ENCODE results near the gene POC1A. TPM values are rescaled to one million over a fixed set of nuclear protein-coding genes. Genes with fewer than 3 reads are reported as not detected.
"Not testable (repeated sequence)": the region's sequence is repeated elsewhere in the genome, so short reads cannot be mapped to it uniquely, and the experiment has no call there.

Gene POC1A
- total RNA-seq, 2 experiments from 2014 or later, result 0.22 to 0.39 TPM

DNA sequence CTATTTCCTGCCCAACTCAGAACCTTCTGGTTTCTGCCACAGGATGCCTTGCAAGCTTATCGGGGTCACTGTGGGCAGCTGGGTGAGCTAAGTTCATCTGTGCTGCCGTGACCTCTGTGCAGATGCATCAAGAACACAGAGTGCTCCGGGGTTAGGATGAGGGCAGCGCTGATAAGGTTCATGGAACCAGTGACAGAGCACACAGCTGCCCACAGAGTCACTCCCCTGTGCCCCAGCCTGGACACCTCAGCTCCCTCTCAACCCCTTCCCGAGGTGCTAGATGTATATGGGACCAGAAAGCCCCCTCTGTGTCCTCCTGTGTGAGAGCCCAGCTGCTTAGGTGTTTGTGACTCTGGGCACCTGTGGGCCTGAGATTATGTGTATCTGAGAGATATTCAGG is 28.0 kb upstream of the POC1A start:
- H3K36me3 ChIP-seq (ENCODE audit: insufficient read depth, low read length), result no peaks in the 10 kb centered on the region
- ChIA-PET CTCF (no interaction called here), POLR2A (no interaction called here)
- no peaks in the 10 kb centered on the region for H3K9me3 ChIP-seq (ENCODE audit: control insufficient read depth in 1 of 2, insufficient read depth in 1 of 2, low read length in 2 of 2)
- Mint-ChIP-seq H3K9me3 (no peaks in the 10 kb centered on the region), H3K36me3 (ENCODE audit: low read depth) (no peaks in the 10 kb centered on the region), H3K27me3 (no peaks in the 10 kb centered on the region), H3K27ac (no peak overlapping the region), H3K4me1 (ENCODE audit: low read depth) (no peaks in the 10 kb centered on the region), H3K4me3 (no peak overlapping the region)
- no peak for ATAC-seq (ENCODE audit: poor library complexity)
- no peaks in the 10 kb centered on the region for H3K27me3 ChIP-seq (ENCODE audit: control insufficient read depth in 1 of 2, insufficient read depth in 2 of 2, low read length in 2 of 2)
- peaks cover 16% of the 10 kb centered on the region for H3K4me1 ChIP-seq (ENCODE audit: insufficient read depth, low read length)
- no peak overlapping the region for H3K4me3 ChIP-seq (ENCODE audit: low read length)
- TF ChIP-seq, protein P1, sequence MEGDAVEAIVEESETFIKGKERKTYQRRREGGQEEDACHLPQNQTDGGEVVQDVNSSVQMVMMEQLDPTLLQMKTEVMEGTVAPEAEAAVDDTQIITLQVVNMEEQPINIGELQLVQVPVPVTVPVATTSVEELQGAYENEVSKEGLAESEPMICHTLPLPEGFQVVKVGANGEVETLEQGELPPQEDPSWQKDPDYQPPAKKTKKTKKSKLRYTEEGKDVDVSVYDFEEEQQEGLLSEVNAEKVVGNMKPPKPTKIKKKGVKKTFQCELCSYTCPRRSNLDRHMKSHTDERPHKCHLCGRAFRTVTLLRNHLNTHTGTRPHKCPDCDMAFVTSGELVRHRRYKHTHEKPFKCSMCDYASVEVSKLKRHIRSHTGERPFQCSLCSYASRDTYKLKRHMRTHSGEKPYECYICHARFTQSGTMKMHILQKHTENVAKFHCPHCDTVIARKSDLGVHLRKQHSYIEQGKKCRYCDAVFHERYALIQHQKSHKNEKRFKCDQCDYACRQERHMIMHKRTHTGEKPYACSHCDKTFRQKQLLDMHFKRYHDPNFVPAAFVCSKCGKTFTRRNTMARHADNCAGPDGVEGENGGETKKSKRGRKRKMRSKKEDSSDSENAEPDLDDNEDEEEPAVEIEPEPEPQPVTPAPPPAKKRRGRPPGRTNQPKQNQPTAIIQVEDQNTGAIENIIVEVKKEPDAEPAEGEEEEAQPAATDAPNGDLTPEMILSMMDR (IDR thresholded peaks at IDR 0.05), result no peak
- intact Hi-C loops (cut with DNase I, micrococcal nuclease), result no loop called here
- peak in 1 of 14 experiments; percentile 42 for DNase-seq
- H3K27ac ChIP-seq (ENCODE audit: low read depth in 1 of 2, low read length in 2 of 2), result no peak overlapping the region

DNA sequence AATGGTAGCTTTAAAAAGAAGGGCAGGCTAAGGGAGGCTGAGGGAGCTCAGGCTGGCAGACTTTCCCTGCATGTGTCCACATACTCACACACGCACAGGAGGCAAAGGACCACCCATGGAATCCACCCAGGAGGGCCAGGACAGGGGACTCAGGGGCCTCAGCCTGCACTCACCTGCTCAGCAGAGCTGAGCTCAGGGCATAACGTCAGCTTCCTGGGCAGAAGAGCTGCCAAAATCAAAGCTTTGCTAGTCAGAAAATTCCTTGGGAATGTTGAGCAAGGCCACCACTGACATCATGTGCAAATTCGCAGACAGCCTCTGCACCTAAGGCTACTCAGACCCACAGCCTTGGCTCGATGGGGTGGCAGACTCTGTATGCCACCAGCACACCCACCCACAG is 27.3 kb upstream of the POC1A start:
- no peaks in the 10 kb centered on the region for H3K27me3 Mint-ChIP-seq
- H3K9me3 Mint-ChIP-seq, result no peaks in the 10 kb centered on the region
- ATAC-seq (ENCODE audit: poor library complexity) (no peak), DNase-seq (no peak)
- no peaks in the 10 kb centered on the region for H3K36me3 Mint-ChIP-seq (ENCODE audit: low read depth)
- no peaks in the 10 kb centered on the region for H3K36me3 ChIP-seq (ENCODE audit: insufficient read depth, low read length)
- ChIA-PET POLR2A (no interaction called here), CTCF (interaction anchor here (0.5 to 1.3 kb wide), 2 partner anchors 23 to 38 kb away, joined by 3 read pairs; no protein-coding TSS in a partner anchor)
- TF ChIP-seq, protein P1 (IDR thresholded peaks at IDR 0.05), result no peak
- no peaks in the 10 kb centered on the region for H3K9me3 ChIP-seq (ENCODE audit: control insufficient read depth in 1 of 2, insufficient read depth in 1 of 2, low read length in 2 of 2)
- no peak overlapping the region for H3K4me3 ChIP-seq (ENCODE audit: low read length)
- no peaks in the 10 kb centered on the region for H3K4me1 Mint-ChIP-seq (ENCODE audit: low read depth)
- no peak overlapping the region for H3K27ac ChIP-seq (ENCODE audit: low read depth in 1 of 2, low read length in 2 of 2)
- no peaks in the 10 kb centered on the region for H3K27me3 ChIP-seq (ENCODE audit: control insufficient read depth in 1 of 2, insufficient read depth in 2 of 2, low read length in 2 of 2)
- H3K27ac Mint-ChIP-seq, result no peak overlapping the region
- intact Hi-C loops (cut with DNase I, micrococcal nuclease), result no loop called here
- no peak overlapping the region for H3K4me3 Mint-ChIP-seq
- peaks cover 16% of the 10 kb centered on the region for H3K4me1 ChIP-seq (ENCODE audit: insufficient read depth, low read length)

DNA sequence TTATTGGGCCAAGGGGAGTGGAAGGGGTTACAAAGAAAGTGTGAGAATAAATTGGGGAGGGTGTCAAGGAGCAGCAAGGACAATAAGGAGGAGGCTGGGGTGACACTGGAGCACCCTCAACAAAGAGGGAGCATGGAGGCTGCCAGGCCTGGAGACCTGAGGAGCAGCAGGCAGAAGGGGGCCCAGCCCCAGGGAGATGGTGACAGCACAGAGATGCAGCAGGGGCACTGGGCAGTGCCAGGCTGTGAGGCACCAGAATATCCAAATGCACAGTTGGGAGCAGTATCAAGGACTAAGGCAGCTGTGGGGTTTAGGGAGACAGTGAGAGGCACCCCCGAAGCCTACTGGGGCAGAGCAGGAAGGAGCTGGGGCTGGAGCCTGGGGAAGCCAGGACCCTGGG is 24.3 kb upstream of the POC1A start:
- H3K9me3 ChIP-seq (ENCODE audit: control insufficient read depth in 1 of 2, insufficient read depth in 1 of 2, low read length in 2 of 2), result no peaks in the 10 kb centered on the region
- Mint-ChIP-seq H3K9me3 (no peaks in the 10 kb centered on the region), H3K36me3 (ENCODE audit: low read depth) (no peaks in the 10 kb centered on the region), H3K27ac (no peak overlapping the region), H3K27me3 (no peaks in the 10 kb centered on the region), H3K4me3 (no peak overlapping the region), H3K4me1 (ENCODE audit: low read depth) (no peaks in the 10 kb centered on the region)
- TF ChIP-seq, protein P1 (IDR thresholded peaks at IDR 0.05), result no peak
- ChIA-PET POLR2A (no interaction called here), CTCF (no interaction called here)
- intact Hi-C loops (cut with DNase I, micrococcal nuclease), result no loop called here
- H3K4me1 ChIP-seq (ENCODE audit: insufficient read depth, low read length), result peaks cover 16% of the 10 kb centered on the region
- H3K36me3 ChIP-seq (ENCODE audit: insufficient read depth, low read length), result no peaks in the 10 kb centered on the region
- no peak overlapping the region for H3K4me3 ChIP-seq (ENCODE audit: low read length)
- DNase-seq (no peak), ATAC-seq (ENCODE audit: poor library complexity) (no peak)
- no peaks in the 10 kb centered on the region for H3K27me3 ChIP-seq (ENCODE audit: control insufficient read depth in 1 of 2, insufficient read depth in 2 of 2, low read length in 2 of 2)
- H3K27ac ChIP-seq (ENCODE audit: low read depth in 1 of 2, low read length in 2 of 2), result no peak overlapping the region

DNA sequence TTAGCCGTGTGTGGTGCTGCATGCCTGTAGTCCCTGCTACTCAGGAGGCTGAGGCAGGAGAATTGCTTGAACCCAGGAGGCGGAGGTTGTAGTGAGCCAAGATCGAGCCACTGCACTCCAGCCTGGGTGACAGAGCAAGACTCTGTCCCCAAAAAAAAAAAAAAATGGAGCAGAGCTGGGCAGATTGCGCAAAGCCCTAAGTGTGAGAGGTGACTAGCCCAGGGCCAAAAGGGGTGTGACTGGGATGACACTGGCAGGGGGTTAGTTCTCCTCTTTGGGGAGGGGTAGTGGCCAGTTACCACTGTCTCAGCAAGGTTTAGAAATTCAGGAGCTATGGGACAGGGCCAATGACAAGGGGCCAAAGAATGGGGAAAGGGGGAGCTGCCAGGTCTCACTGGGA is 23.9 kb upstream of the POC1A start:
- H3K9me3 Mint-ChIP-seq; H3K4me3 ChIP-seq (ENCODE audit: low read length); H3K4me1 Mint-ChIP-seq (ENCODE audit: low read depth); H3K4me3 Mint-ChIP-seq; POLR2A ChIA-PET; ATAC-seq (ENCODE audit: poor library complexity); H3K27ac Mint-ChIP-seq; H3K36me3 ChIP-seq (ENCODE audit: insufficient read depth, low read length); H3K27ac ChIP-seq (ENCODE audit: low read depth in 1 of 2, low read length in 2 of 2); H3K27me3 Mint-ChIP-seq; CTCF ChIA-PET; H3K36me3 Mint-ChIP-seq (ENCODE audit: low read depth); H3K9me3 ChIP-seq (ENCODE audit: control insufficient read depth in 1 of 2, insufficient read depth in 1 of 2, low read length in 2 of 2); intact Hi-C loops (cut with DNase I, micrococcal nuclease); H3K27me3 ChIP-seq (ENCODE audit: control insufficient read depth in 1 of 2, insufficient read depth in 2 of 2, low read length in 2 of 2): not testable (repeated sequence)
- peak in 1 of 14 experiments; percentile 42 for DNase-seq
- peaks cover 16% of the 10 kb centered on the region for H3K4me1 ChIP-seq (ENCODE audit: insufficient read depth, low read length)

Data from CD4-positive, alpha-beta T cell (primary cell).